ENCODE results near the gene MAST2.

- TF ChIP-seq CTCF (IDR thresholded peaks at IDR 0.05) = no peak
- TF ChIP-seq POLR2A (IDR thresholded peaks at IDR 0.05) = no peak
Measured at GRCh38 chr1:45906883-45907282, 103.5 kb downstream of the MAST2 start.

Data from esophagus squamous epithelium (tissue), 4 donors.